ENCODE results near the gene SAMD4A. TPM values are rescaled to one million over a fixed set of nuclear protein-coding genes. Genes with fewer than 3 reads are reported as not detected.

SAMD4A gene
- total RNA-seq, 2 experiments from 2014 or later: 0.06 to 1.0 TPM

DNA sequence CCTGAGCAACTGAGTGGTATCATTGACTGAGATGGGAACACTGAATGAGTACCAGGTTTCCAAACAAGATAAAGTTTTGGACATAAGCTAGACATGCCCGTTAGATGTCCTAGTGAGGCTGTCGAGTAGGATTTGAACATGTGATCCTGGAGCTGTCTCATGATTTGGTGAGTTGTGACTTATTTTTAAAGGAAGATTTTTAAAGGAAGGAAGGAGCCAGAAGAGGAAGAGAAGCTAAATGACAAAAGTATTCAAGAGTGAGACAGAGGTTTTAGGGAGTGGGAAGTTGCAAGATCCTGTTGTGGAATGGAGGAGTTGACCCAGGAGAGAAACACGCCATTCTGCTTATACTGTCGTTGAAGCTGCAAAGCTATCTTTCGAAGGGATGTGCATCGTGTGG lies 82.1 kb downstream of the SAMD4A start:
- Histone ChIP-seq H3K36me3 (ENCODE audit: insufficient read depth, low read length) (no peaks in the 10 kb centered on the region), H3K4me3 (ENCODE audit: low read depth, low read length, poor library complexity, severe bottlenecking) (no peak overlapping the region), H3K9me2 (ENCODE audit: insufficient read depth, low read length) (no peaks in the 10 kb centered on the region), H4K20me1 (ENCODE audit: insufficient read depth, low read length) (no peaks in the 10 kb centered on the region), H3K27ac (ENCODE audit: low read depth, low read length, poor library complexity, severe bottlenecking) (no peak overlapping the region), H3K4me1 (ENCODE audit: insufficient read depth, low read length, poor library complexity, severe bottlenecking) (no peaks in the 10 kb centered on the region), H3K4me2 (ENCODE audit: low read length) (no peak overlapping the region), H3K9me3 (ENCODE audit: low read length) (no peaks in the 10 kb centered on the region), H2AFZ (ENCODE audit: low read length) (no peak overlapping the region), H3K79me2 (ENCODE audit: insufficient read depth, low read depth, low read length) (no peaks in the 10 kb centered on the region)
- POLR2A ChIA-PET: interaction anchor here (0.6 kb wide), 1 partner anchor 125 kb away, joined by 5 read pairs; no protein-coding TSS in a partner anchor
- TF ChIP-seq EZH2phosphoT487 (IDR thresholded peaks at IDR 0.05; ENCODE audit: borderline replicate concordance, low read depth, low read length) (no peak), CTCF (conservative IDR thresholded peaks at IDR 0.05; ENCODE audit: low read length) (no peak)
- CTCF ChIA-PET (ENCODE audit: unreplicated experiment): no interaction called here
- no TSS peak for BruUV-seq (replicated peaks)
- DNase-seq (ENCODE audit: low spot score): no peak
- intact Hi-C loops (cut with micrococcal nuclease; ENCODE audit: unreplicated experiment): no loop called here

GRCh38 chr14:54650331-54650958 lies 83.5 kb downstream of the SAMD4A start:
- Histone ChIP-seq H4K20me1 (ENCODE audit: insufficient read depth, low read length) (no peaks in the 10 kb centered on the region), H3K27ac (ENCODE audit: low read depth, low read length, poor library complexity, severe bottlenecking) (no peak overlapping the region), H3K9me3 (ENCODE audit: low read length) (no peaks in the 10 kb centered on the region), H3K4me3 (ENCODE audit: low read depth, low read length, poor library complexity, severe bottlenecking) (no peak overlapping the region), H3K4me1 (ENCODE audit: insufficient read depth, low read length, poor library complexity, severe bottlenecking) (no peaks in the 10 kb centered on the region), H3K36me3 (ENCODE audit: insufficient read depth, low read length) (no peaks in the 10 kb centered on the region), H3K79me2 (ENCODE audit: insufficient read depth, low read depth, low read length) (no peaks in the 10 kb centered on the region), H3K4me2 (ENCODE audit: low read length) (no peak overlapping the region), H3K9me2 (ENCODE audit: insufficient read depth, low read length) (no peaks in the 10 kb centered on the region), H2AFZ (ENCODE audit: low read length) (no peak overlapping the region)
- intact Hi-C loops (cut with micrococcal nuclease; ENCODE audit: unreplicated experiment): no loop called here
- TF ChIP-seq CTCF (conservative IDR thresholded peaks at IDR 0.05; ENCODE audit: low read length): no peak
- no peak for TF ChIP-seq EZH2phosphoT487 (IDR thresholded peaks at IDR 0.05; ENCODE audit: borderline replicate concordance, low read depth, low read length)
- ChIA-PET CTCF (ENCODE audit: unreplicated experiment) (no interaction called here), POLR2A (interaction anchor here (0.6 kb wide), 1 partner anchor 68 kb away, joined by 6 read pairs; no protein-coding TSS in a partner anchor)
- no TSS peak for BruUV-seq (replicated peaks)
- DNase-seq (ENCODE audit: low spot score): no peak

DNA sequence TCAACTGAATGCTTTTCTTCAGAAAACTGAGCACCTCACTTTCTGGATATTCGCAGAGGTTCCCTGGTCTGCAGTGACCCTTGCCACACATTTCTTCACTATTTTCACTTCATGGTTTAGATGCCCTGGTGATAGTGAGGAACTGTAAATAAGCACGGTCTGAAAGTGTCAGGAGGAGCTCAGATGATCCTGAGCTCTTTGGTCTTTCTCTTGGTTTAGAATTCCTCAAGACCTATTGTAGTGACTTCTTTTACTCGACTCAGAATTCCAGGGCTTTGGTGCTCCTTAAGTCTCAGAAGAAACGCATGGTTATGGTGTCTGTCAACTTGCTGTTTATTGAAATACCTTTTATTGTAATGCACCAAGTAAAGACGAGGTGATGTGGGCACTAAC lies 84.0 kb downstream of the SAMD4A start:
- no peaks in the 10 kb centered on the region for H3K36me3 ChIP-seq (ENCODE audit: insufficient read depth, low read length)
- no peaks in the 10 kb centered on the region for H3K4me1 ChIP-seq (ENCODE audit: insufficient read depth, low read length, poor library complexity, severe bottlenecking)
- no peak for TF ChIP-seq CTCF (conservative IDR thresholded peaks at IDR 0.05; ENCODE audit: low read length)
- no peak for TF ChIP-seq EZH2phosphoT487 (IDR thresholded peaks at IDR 0.05; ENCODE audit: borderline replicate concordance, low read depth, low read length)
- POLR2A ChIA-PET: interaction anchor here (0.6 kb wide), 1 partner anchor 179 kb away, joined by 4 read pairs; no protein-coding TSS in a partner anchor
- no peak overlapping the region for H2AFZ ChIP-seq (ENCODE audit: low read length)
- no peak overlapping the region for H3K27ac ChIP-seq (ENCODE audit: low read depth, low read length, poor library complexity, severe bottlenecking)
- H3K4me2 ChIP-seq (ENCODE audit: low read length): no peak overlapping the region
- CTCF ChIA-PET (ENCODE audit: unreplicated experiment): no interaction called here
- no peak overlapping the region for H3K4me3 ChIP-seq (ENCODE audit: low read depth, low read length, poor library complexity, severe bottlenecking)
- no peak for DNase-seq (ENCODE audit: low spot score)
- H3K9me3 ChIP-seq (ENCODE audit: low read length): no peaks in the 10 kb centered on the region
- intact Hi-C loops (cut with micrococcal nuclease; ENCODE audit: unreplicated experiment): no loop called here
- H3K9me2 ChIP-seq (ENCODE audit: insufficient read depth, low read length): no peaks in the 10 kb centered on the region
- H4K20me1 ChIP-seq (ENCODE audit: insufficient read depth, low read length): no peaks in the 10 kb centered on the region
- no peaks in the 10 kb centered on the region for H3K79me2 ChIP-seq (ENCODE audit: insufficient read depth, low read depth, low read length)
- BruUV-seq (replicated peaks): no TSS peak
